ENCODE measurements around the gene ALDH2. TPM values are rescaled to one million over a fixed set of nuclear protein-coding genes. Genes with fewer than 3 reads are reported as not detected.

ALDH2 gene
- total and polyA plus RNA-seq, 2 of the 8 experiments (the other 6 are each of a cell fraction or from before 2014, with no cell fraction given): 25.4 to 43.8 TPM

DNA sequence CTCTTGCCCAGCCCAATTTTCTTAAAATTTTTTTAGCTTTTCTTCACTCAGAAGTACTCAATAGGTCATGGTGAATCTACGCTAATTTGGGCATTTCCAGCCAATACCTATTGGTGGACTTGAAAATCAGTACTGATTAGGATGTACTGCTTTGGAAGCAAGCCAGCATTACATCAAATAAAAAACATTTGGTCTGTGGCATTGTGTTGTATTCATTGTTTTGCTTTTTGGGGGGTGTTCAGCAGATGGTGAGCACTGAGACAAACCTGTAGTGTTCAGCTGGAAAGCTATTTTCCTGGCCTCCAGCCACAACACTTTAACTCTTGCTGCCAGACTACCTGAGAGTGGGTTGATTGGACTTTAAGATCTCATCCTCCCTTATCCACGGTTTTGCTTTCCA, 79.3 kb downstream of the ALDH2 start (continued):
- TF ChIP-seq BACH1 (IDR thresholded peaks at IDR 0.05; ENCODE audit: low read length): no peak
